ENCODE results near the gene SEC14L1.
"Not testable (repeated sequence)": the region's sequence is repeated elsewhere in the genome, so short reads cannot be mapped to it uniquely, and the experiment has no call there.

The SEC14L1 gene

GRCh38 chr17:77246110-77247047 is 105.6 kb downstream of the SEC14L1 start:
- no peak for DNase-seq

GRCh38 chr17:77247048-77247541 is 106.3 kb downstream of the SEC14L1 start:
- DNase-seq = peak; percentile 75

GRCh38 chr17:77247609-77248008 is 106.8 kb downstream of the SEC14L1 start:
- no peak for DNase-seq

- no peak for DNase-seq
Observed at GRCh38 chr17:77248216-77249114, 107.7 kb downstream of the SEC14L1 start.

GRCh38 chr17:77251622-77252183 is 110.9 kb downstream of the SEC14L1 start:
- DNase-seq = no peak

GRCh38 chr17:77252306-77252705 is 111.5 kb downstream of the SEC14L1 start:
- DNase-seq = peak; percentile 51

- no peak for DNase-seq
Observed at GRCh38 chr17:77253611-77254051, 112.9 kb downstream of the SEC14L1 start.

- peak; percentile 73 for DNase-seq
Observed at GRCh38 chr17:77254951-77255825, 114.4 kb downstream of the SEC14L1 start.

GRCh38 chr17:77255970-77256369 is 115.2 kb downstream of the SEC14L1 start:
- DNase-seq = not testable (repeated sequence)

- no peak for DNase-seq
Observed at GRCh38 chr17:77256710-77257109, 115.9 kb downstream of the SEC14L1 start.

- DNase-seq = no peak
Observed at GRCh38 chr17:77257169-77257568, 116.4 kb downstream of the SEC14L1 start.

- DNase-seq = no peak
Observed at GRCh38 chr17:77257596-77258458, 117.1 kb downstream of the SEC14L1 start.

GRCh38 chr17:77258638-77259037 is 117.9 kb downstream of the SEC14L1 start:
- no peak for DNase-seq

- no peak for DNase-seq
Observed at GRCh38 chr17:77264617-77265230, 124.0 kb downstream of the SEC14L1 start.

- no peak for DNase-seq
Observed at GRCh38 chr17:77266213-77266612, 125.4 kb downstream of the SEC14L1 start.
